Neutrophil (primary cell): ENCODE results near the gene SEL1L.

Source experiments
- H3K27ac ChIP-seq: fragments of 200-600 bp; sonication (generic); 2 replicates; pipeline ENCODE4 v1.5.1; 2016; ENCODE audit warnings: mild to moderate bottlenecking, moderate library complexity
- H3K27me3 ChIP-seq: fragments of 200-600 bp; sonication (generic); 2 replicates; pipeline ENCODE4 v1.6.0; 2016; ENCODE audit warnings: mild to moderate bottlenecking
- H3K36me3 ChIP-seq: fragments of 200-600 bp; sonication (generic); 2 replicates; pipeline ENCODE4 v1.5.1; 2017
- H3K4me1 ChIP-seq, 2 experiments: fragments of 200-600 bp in 1 of 2; sonication (generic) in 1 of 2; 1 replicate in 1 of 2; 2 replicates in 1 of 2; pipeline versions ENCODE4 v1.5.1 to v1.6.1; 2013 to 2016; ENCODE audit warnings: low read depth in 1 of 2, low read length in 1 of 2, mild to moderate bottlenecking in 1 of 2, moderate library complexity in 1 of 2; ENCODE audit not compliant: control insufficient read depth in 1 of 2, insufficient read depth in 1 of 2
- H3K4me3 ChIP-seq, 2 experiments: fragments of 200-600 bp in 1 of 2; sonication (generic) in 1 of 2; 1 replicate in 1 of 2; 2 replicates in 1 of 2; pipeline ENCODE4 v1.5.1; 2013 to 2016; ENCODE audit warnings: low read depth in 1 of 2, low read length in 1 of 2, mild to moderate bottlenecking in 1 of 2, moderate library complexity in 1 of 2
- H3K9me3 ChIP-seq: fragments of 200-600 bp; sonication (generic); 2 replicates; pipeline ENCODE4 v1.5.1; 2016
- CTCF ChIP-seq: fragments of 200-600 bp; sonication (generic); IDR thresholded peaks from 2 replicates; pipeline ENCODE4 v1.5.1; 2016; ENCODE audit warnings: antibody characterized with exemption

SEL1L gene

GRCh38 chr14:81453166-81453766 lies 80.4 kb downstream of the SEL1L start:
- H3K4me3 ChIP-seq, result no peak overlapping the region
- TF ChIP-seq CTCF, result peak; percentile 81

GRCh38 chr14:81452341-81453133 lies 81.1 kb downstream of the SEL1L start:
- no peaks in the 10 kb centered on the region for H3K9me3 ChIP-seq
- H3K27me3 ChIP-seq, result peaks cover 5% of the 10 kb centered on the region
- H3K4me3 ChIP-seq, result no peak overlapping the region
- TF ChIP-seq CTCF, result no peak
- no peaks in the 10 kb centered on the region for H3K36me3 ChIP-seq
- H3K27ac ChIP-seq, result no peak overlapping the region
- peaks cover 0 to 3% of the 10 kb centered on the region in 2 experiments for H3K4me1 ChIP-seq

More at GRCh38 chr14:81453166-81453766, 80.4 kb downstream of the SEL1L start:
- Histone ChIP-seq H3K27me3 (peaks cover 5% of the 10 kb centered on the region), H3K27ac (no peak overlapping the region), H3K9me3 (no peaks in the 10 kb centered on the region), H3K36me3 (no peaks in the 10 kb centered on the region), H3K4me1 (peaks cover 0 to 3% of the 10 kb centered on the region in 2 experiments)

GRCh38 chr14:81450976-81451375 lies 82.7 kb downstream of the SEL1L start:
- Histone ChIP-seq H3K4me1 (peaks cover 0 to 3% of the 10 kb centered on the region in 2 experiments), H3K27ac (no peak overlapping the region), H3K36me3 (no peaks in the 10 kb centered on the region), H3K4me3 (no peak overlapping the region), H3K9me3 (no peaks in the 10 kb centered on the region), H3K27me3 (peaks cover 5% of the 10 kb centered on the region)
- TF ChIP-seq CTCF, result no peak

GRCh38 chr14:81450100-81450531 lies 83.5 kb downstream of the SEL1L start:
- H3K4me1 ChIP-seq, result peaks cover 0 to 3% of the 10 kb centered on the region in 2 experiments
- no peak for TF ChIP-seq CTCF
- H3K4me3 ChIP-seq, result no peak overlapping the region
- no peak overlapping the region for H3K27ac ChIP-seq
- H3K9me3 ChIP-seq, result no peaks in the 10 kb centered on the region
- H3K27me3 ChIP-seq, result peaks cover 5% of the 10 kb centered on the region
- no peaks in the 10 kb centered on the region for H3K36me3 ChIP-seq

- Histone ChIP-seq H3K27ac (no peak overlapping the region), H3K27me3 (peaks cover 5% of the 10 kb centered on the region), H3K4me1 (peaks cover 0 to 3% of the 10 kb centered on the region in 2 experiments), H3K9me3 (no peaks in the 10 kb centered on the region), H3K36me3 (no peaks in the 10 kb centered on the region), H3K4me3 (no peak overlapping the region)
- TF ChIP-seq CTCF, result no peak
Measured at GRCh38 chr14:81449576-81449975, 84.1 kb downstream of the SEL1L start.
